Superior temporal gyrus (tissue), 1 donor: ENCODE data around the gene KIAA0319L.
"Not testable (repeated sequence)": the region's sequence is repeated elsewhere in the genome, so short reads cannot be mapped to it uniquely, and the experiment has no call there.

Source experiments
- DNase-seq: peaks from one replicate; pipeline ENCODE4 v3.0.0-alpha.2; 2016; ENCODE audit errors: extremely low spot score

KIAA0319L gene

GRCh38 chr1:35557118-35557610 lies at the start of gene KIAA0319L:
Gene KIAA0319L (minus strand): TSS chr1:35557403. CDS start chr1:35554491, 2,912 bp downstream.
- peak; percentile 90 for DNase-seq

GRCh38 chr1:35605867-35606182 lies 48.6 kb upstream of the KIAA0319L start:
- DNase-seq = no peak

- DNase-seq = no peak
Observed at GRCh38 chr1:35605071-35605866, 48.1 kb upstream of the KIAA0319L start.

- no peak for DNase-seq
Observed at GRCh38 chr1:35603941-35604340, 46.7 kb upstream of the KIAA0319L start.

GRCh38 chr1:35603468-35603867 lies 46.3 kb upstream of the KIAA0319L start:
- peak; percentile 56 for DNase-seq

- no peak for DNase-seq
Observed at GRCh38 chr1:35600593-35600992, 43.4 kb upstream of the KIAA0319L start.

GRCh38 chr1:35599411-35599810 lies 42.2 kb upstream of the KIAA0319L start:
- DNase-seq = no peak

GRCh38 chr1:35598895-35599294 lies 41.7 kb upstream of the KIAA0319L start:
- DNase-seq = no peak

GRCh38 chr1:35597870-35598269 lies 40.7 kb upstream of the KIAA0319L start:
- no peak for DNase-seq

- no peak for DNase-seq
Observed at GRCh38 chr1:35595684-35596083, 38.5 kb upstream of the KIAA0319L start.

- no peak for DNase-seq
Observed at GRCh38 chr1:35594005-35594760, 37.0 kb upstream of the KIAA0319L start.

GRCh38 chr1:35592991-35593769 lies 36.0 kb upstream of the KIAA0319L start:
- no peak for DNase-seq

- DNase-seq = no peak
Observed at GRCh38 chr1:35591211-35591610, 34.0 kb upstream of the KIAA0319L start.

GRCh38 chr1:35590476-35591040 lies 33.4 kb upstream of the KIAA0319L start:
- DNase-seq = no peak

- DNase-seq = no peak
Observed at GRCh38 chr1:35589516-35590427, 32.6 kb upstream of the KIAA0319L start.

GRCh38 chr1:35588197-35588910 lies 31.2 kb upstream of the KIAA0319L start:
- DNase-seq = no peak

GRCh38 chr1:35587736-35588135 lies 30.5 kb upstream of the KIAA0319L start:
- DNase-seq = no peak

GRCh38 chr1:35586808-35587207 lies 29.6 kb upstream of the KIAA0319L start:
- no peak for DNase-seq

GRCh38 chr1:35585805-35586204 lies 28.6 kb upstream of the KIAA0319L start:
- DNase-seq = not testable (repeated sequence)

GRCh38 chr1:35585281-35585680 lies 28.1 kb upstream of the KIAA0319L start:
- no peak for DNase-seq
